IPS-18a (cell line): ENCODE data around the gene RAB35.

Source experiments
- H3K27ac ChIP-seq: one replicate; pipeline ENCODE4 v1.5.1; 2013; ENCODE audit warnings: low read length
- H3K27me3 ChIP-seq: one replicate; pipeline ENCODE4 v1.6.1; 2013; ENCODE audit warnings: mild to moderate bottlenecking, low read length; ENCODE audit not compliant: control insufficient read depth, insufficient read depth
- H3K36me3 ChIP-seq: one replicate; pipeline ENCODE4 v1.6.1; 2013; ENCODE audit warnings: low read depth, low read length; ENCODE audit not compliant: control insufficient read depth
- H3K4me1 ChIP-seq: one replicate; pipeline ENCODE4 v1.6.1; 2013; ENCODE audit warnings: low read depth, low read length; ENCODE audit not compliant: control insufficient read depth
- H3K4me3 ChIP-seq: one replicate; pipeline ENCODE4 v1.5.1; 2013; ENCODE audit warnings: low read length
- H3K9ac ChIP-seq: one replicate; pipeline ENCODE4 v1.6.1; 2013; ENCODE audit warnings: mild to moderate bottlenecking, low read length, moderate library complexity
- H3K9me3 ChIP-seq: one replicate; pipeline ENCODE4 v1.6.1; 2013; ENCODE audit warnings: low read depth, low read length; ENCODE audit not compliant: control insufficient read depth

The RAB35 gene

GRCh38 chr12:120132054-120132836 is 15.7 kb upstream of the RAB35 start:
- H3K4me3 ChIP-seq: no peak overlapping the region
- H3K27me3 ChIP-seq: no peaks in the 10 kb centered on the region
- H3K9me3 ChIP-seq: no peaks in the 10 kb centered on the region
- H3K27ac ChIP-seq: no peak overlapping the region
- no peaks in the 10 kb centered on the region for H3K4me1 ChIP-seq
- peaks cover 88% of the 10 kb centered on the region for H3K36me3 ChIP-seq
- no peak overlapping the region for H3K9ac ChIP-seq

GRCh38 chr12:120131116-120131515 is 14.6 kb upstream of the RAB35 start:
- Histone ChIP-seq H3K27me3 (no peaks in the 10 kb centered on the region), H3K4me3 (no peak overlapping the region), H3K4me1 (no peaks in the 10 kb centered on the region), H3K36me3 (peaks cover 88% of the 10 kb centered on the region), H3K27ac (no peak overlapping the region), H3K9me3 (no peaks in the 10 kb centered on the region), H3K9ac (no peak overlapping the region)

GRCh38 chr12:120130011-120130410 is 13.5 kb upstream of the RAB35 start:
- peaks cover 85% of the 10 kb centered on the region for H3K36me3 ChIP-seq
- H3K9me3 ChIP-seq: no peaks in the 10 kb centered on the region
- H3K4me3 ChIP-seq: no peak overlapping the region
- no peak overlapping the region for H3K27ac ChIP-seq
- H3K27me3 ChIP-seq: no peaks in the 10 kb centered on the region
- H3K4me1 ChIP-seq: no peaks in the 10 kb centered on the region
- no peak overlapping the region for H3K9ac ChIP-seq

DNA sequence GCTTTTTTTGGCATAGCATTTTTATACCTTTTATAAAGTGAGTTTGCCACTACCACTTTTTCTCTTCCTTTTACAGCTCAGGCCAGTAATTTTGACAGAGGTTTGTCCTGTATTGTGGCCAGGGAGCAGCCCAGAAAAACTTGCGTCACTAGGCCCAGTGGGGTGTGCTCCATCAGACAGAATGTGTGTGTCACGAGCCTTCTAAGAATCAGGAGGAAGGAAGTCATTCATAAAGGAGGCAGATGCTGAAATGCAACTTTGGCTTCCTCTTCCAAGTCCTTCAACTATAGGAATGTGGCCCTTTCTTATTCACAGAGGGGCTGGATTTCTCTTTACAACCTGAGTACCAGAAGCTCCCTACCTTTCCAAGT is 10.1 kb upstream of the RAB35 start:
- H3K9me3 ChIP-seq: no peaks in the 10 kb centered on the region
- no peak overlapping the region for H3K4me3 ChIP-seq
- H3K9ac ChIP-seq: no peak overlapping the region
- H3K4me1 ChIP-seq: no peaks in the 10 kb centered on the region
- H3K27ac ChIP-seq: no peak overlapping the region
- no peaks in the 10 kb centered on the region for H3K27me3 ChIP-seq
- peaks cover 51% of the 10 kb centered on the region for H3K36me3 ChIP-seq

GRCh38 chr12:120125792-120126634 is 9.5 kb upstream of the RAB35 start:
- no peak overlapping the region for H3K27ac ChIP-seq
- no peaks in the 10 kb centered on the region for H3K4me1 ChIP-seq
- H3K27me3 ChIP-seq: no peaks in the 10 kb centered on the region
- no peaks in the 10 kb centered on the region for H3K9me3 ChIP-seq
- H3K4me3 ChIP-seq: no peak overlapping the region
- no peak overlapping the region for H3K9ac ChIP-seq
- peaks cover 45% of the 10 kb centered on the region for H3K36me3 ChIP-seq

DNA sequence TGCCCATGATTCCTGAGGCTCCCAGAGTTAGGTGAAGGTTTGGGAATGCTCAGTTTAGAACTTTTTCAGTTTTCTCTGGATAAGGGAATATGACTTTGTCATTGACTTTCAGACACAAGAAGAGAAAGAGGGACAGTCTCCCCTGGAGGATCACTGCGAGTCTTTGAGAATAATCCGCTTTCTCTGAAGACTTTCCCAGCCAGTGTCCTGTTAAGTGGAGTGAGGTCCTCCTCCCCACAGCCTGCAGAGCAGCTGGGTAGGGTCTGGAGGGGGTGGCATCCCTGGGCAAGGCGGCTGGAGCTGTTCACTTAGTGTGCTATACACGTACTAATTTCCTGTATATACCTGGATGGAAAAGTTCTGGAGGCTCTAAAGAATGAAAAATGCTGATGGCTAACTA is 8.5 kb upstream of the RAB35 start:
- H3K9me3 ChIP-seq: no peaks in the 10 kb centered on the region

GRCh38 chr12:120121766-120122293 is 5.3 kb upstream of the RAB35 start:
- Histone ChIP-seq H3K27ac (no peak overlapping the region), H3K27me3 (no peaks in the 10 kb centered on the region), H3K9me3 (no peaks in the 10 kb centered on the region), H3K4me1 (peaks cover 5% of the 10 kb centered on the region), H3K9ac (no peak overlapping the region), H3K36me3 (peaks cover 10% of the 10 kb centered on the region), H3K4me3 (no peak overlapping the region)

More for the DNA sequence above, 8.5 kb upstream of the RAB35 start:
- H3K4me1 ChIP-seq: no peaks in the 10 kb centered on the region
- no peaks in the 10 kb centered on the region for H3K27me3 ChIP-seq
- H3K36me3 ChIP-seq: peaks cover 35% of the 10 kb centered on the region
- H3K4me3 ChIP-seq: no peak overlapping the region
- H3K9ac ChIP-seq: no peak overlapping the region
- H3K27ac ChIP-seq: no peak overlapping the region

DNA sequence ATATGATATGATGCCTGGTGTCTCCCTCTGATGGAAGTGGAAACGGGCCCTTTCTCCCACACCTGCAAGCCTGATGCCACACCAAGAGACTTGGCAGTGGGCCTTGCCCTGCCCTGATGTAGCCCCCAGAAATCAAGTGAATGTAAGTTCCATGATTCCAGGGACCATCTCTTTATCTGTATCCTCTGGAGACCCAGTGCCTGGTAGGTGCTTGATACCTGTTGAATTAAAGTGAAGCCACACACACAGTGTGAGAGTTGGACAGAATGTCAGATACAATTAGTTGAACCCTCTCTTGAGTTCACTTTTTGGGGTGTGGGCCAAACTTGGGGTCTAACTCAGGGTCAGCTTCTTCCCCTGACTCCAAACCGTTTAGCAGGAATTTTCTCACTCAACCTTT is 4.8 kb upstream of the RAB35 start:
- Histone ChIP-seq H3K4me1 (peaks cover 5% of the 10 kb centered on the region), H3K9ac (no peak overlapping the region), H3K27ac (no peak overlapping the region), H3K27me3 (no peaks in the 10 kb centered on the region), H3K36me3 (peaks cover 5% of the 10 kb centered on the region), H3K4me3 (no peak overlapping the region), H3K9me3 (no peaks in the 10 kb centered on the region)

DNA sequence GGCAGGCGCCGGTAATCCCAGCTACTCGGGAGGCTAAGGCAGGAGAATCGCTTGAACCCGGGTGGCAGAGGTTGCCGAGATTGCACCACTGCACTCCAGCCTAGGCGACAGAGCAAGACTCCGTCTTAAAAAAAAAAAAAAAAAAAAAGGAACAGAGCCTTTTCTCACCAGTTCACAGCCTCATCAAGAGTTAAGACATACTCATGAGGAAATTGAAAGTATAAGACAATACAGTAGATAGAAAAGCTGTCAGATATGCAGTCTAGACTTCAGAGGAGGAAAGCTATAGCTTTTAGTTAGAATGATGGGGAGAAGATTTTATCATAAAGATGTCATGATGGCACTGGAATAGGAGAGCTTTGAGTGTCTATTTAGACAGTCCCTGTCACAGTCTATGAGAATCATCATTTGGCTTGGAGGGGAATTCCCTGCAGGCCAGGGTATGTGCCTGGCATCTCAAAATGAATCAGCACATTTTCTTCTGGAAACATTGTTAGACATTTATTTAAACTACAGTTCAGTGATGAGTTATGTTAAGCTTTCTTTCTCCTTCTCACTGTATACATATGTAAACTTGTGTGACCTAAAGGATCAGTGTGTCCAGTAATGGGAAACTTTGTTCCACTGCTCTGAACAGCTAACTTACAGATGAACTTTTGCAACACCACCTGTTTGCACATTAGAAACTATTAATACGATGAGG is 2.9 kb upstream of the RAB35 start:
- Histone ChIP-seq H3K9me3 (no peaks in the 10 kb centered on the region), H3K36me3 (no peaks in the 10 kb centered on the region), H3K27me3 (no peaks in the 10 kb centered on the region), H3K9ac (no peak overlapping the region), H3K4me1 (peaks cover 13% of the 10 kb centered on the region), H3K27ac (no peak overlapping the region), H3K4me3 (no peak overlapping the region)

DNA sequence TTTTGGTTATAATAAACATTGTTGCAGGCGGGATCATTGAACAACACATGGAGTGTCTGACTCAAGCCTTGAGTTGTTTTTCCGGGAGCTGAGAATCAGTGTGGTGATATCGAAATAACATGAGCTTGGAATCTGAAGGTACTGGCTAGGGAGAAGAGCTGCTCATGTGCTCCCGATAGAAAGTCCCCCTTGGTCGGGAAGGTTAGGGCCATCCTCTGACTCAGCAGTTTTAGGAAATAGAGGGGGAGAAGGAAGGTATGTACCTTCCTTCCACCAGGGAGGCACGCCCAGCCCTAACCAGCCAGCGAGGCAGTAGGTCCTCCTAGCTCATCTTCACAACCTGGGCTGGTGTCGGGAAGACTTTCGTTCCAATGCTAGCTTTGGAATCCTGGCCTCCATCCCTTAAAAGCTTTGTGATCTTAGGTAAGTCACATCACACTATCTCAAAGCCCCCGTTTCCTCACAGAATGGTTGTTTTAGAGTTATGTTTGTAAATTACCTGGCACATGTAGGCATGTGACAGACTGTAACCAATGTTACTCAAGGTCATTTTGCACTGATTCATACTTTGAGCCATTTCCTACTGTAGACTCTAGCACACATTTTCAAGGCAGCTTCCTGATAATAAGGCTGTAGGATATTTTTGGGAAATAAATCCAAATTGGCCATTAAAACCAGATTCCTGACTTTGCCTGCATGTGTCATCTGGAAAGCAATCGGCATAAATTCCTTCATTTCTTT is 1.9 kb upstream of the RAB35 start:
- H3K4me1 ChIP-seq: peaks cover 13% of the 10 kb centered on the region
- no peaks in the 10 kb centered on the region for H3K27me3 ChIP-seq
- H3K9me3 ChIP-seq: no peaks in the 10 kb centered on the region
- H3K4me3 ChIP-seq: peak overlapping the region; percentile 95
- peak overlapping the region; percentile 78 for H3K9ac ChIP-seq
- H3K36me3 ChIP-seq: no peaks in the 10 kb centered on the region
- H3K27ac ChIP-seq: peak overlapping the region; percentile 22

GRCh38 chr12:120117961-120118320 is 1.4 kb upstream of the RAB35 start:
- Histone ChIP-seq H3K36me3 (no peaks in the 10 kb centered on the region), H3K27me3 (no peaks in the 10 kb centered on the region), H3K27ac (peak overlapping the region; percentile 22), H3K4me1 (peaks cover 13% of the 10 kb centered on the region), H3K9ac (peak overlapping the region; percentile 78), H3K4me3 (peak overlapping the region; percentile 95), H3K9me3 (no peaks in the 10 kb centered on the region)
